IMR-90 (cell line): ENCODE data around the gene SEC16B. TPM values are rescaled to one million over a fixed set of nuclear protein-coding genes. Genes with fewer than 3 reads are reported as not detected.

ENCODE experiments used
- ATAC-seq: fragments of 200-7000 bp; cut with Tn5 transposase; 2 replicates; pipeline ENCODE4 v1.9.1; 2020; ENCODE audit warnings: low read depth, mild to moderate bottlenecking, moderate library complexity
- BruUV-seq: library from RNA; stranded (reverse); fragments of 400-500 nt; replicated peaks from 2 replicates; lab custom pipeline; 2021; lab: Mats Ljungman, UMichigan
- CTCF ChIA-PET: fragments of 300-600 bp; formaldehyde crosslinking; extraction: SDS; loops from one replicate; lab custom pipeline; 2021; ENCODE audit warnings: antibody characterized with exemption; lab: Yijun Ruan, JAX
- POLR2A ChIA-PET: fragments of 300-600 bp; sonication (Branson Sonifier 250); formaldehyde crosslinking; loops from one replicate; lab custom pipeline; 2022; ENCODE audit warnings: antibody characterized with exemption; ENCODE audit not compliant: unreplicated experiment; lab: Charles Lee
- DNase-seq: peaks from one replicate; pipeline ENCODE4 v3.0.0; 2013
- H2AFZ ChIP-seq: replicated peaks from 2 replicates; pipeline ENCODE3; 2013; ENCODE audit warnings: low read length, mild to moderate bottlenecking; ENCODE audit not compliant: poor library complexity
- H2AK5ac ChIP-seq: 2 replicates; pipeline ENCODE4 v1.6.1; 2013; ENCODE audit warnings: low read depth, low read length, inconsistent platforms
- H2AK9ac ChIP-seq: replicated peaks from 2 replicates; pipeline ENCODE3; 2013; ENCODE audit warnings: mild to moderate bottlenecking, low read depth, low read length, moderate library complexity; ENCODE audit not compliant: poor library complexity
- H2BK120ac ChIP-seq: 2 replicates; pipeline ENCODE4 v1.6.1; 2013; ENCODE audit warnings: low read depth, low read length, inconsistent platforms
- H2BK15ac ChIP-seq: 3 replicates; pipeline ENCODE4 v1.6.1; 2013; ENCODE audit warnings: low read depth, low read length, inconsistent platforms
- H2BK20ac ChIP-seq: 2 replicates; pipeline ENCODE4 v1.6.1; 2013; ENCODE audit warnings: low read depth, mild to moderate bottlenecking, inconsistent platforms, low read length, moderate library complexity
- H2BK5ac ChIP-seq: 2 replicates; pipeline ENCODE4 v1.6.1; 2013; ENCODE audit warnings: mild to moderate bottlenecking, low read depth, low read length, inconsistent platforms; ENCODE audit not compliant: poor library complexity, severe bottlenecking
- H3K14ac ChIP-seq: replicated peaks from 2 replicates; pipeline ENCODE4 v1.6.1; 2013; ENCODE audit warnings: low read depth, low read length, inconsistent platforms
- H3K18ac ChIP-seq: 2 replicates; pipeline ENCODE4 v1.6.1; 2013; ENCODE audit warnings: low read depth, low read length, control low read depth
- H3K23ac ChIP-seq: 2 replicates; pipeline ENCODE4 v1.6.1; 2013; ENCODE audit warnings: low read depth, low read length, inconsistent platforms
- H3K27ac ChIP-seq: 2 replicates; pipeline ENCODE4 v1.5.1; 2013; ENCODE audit warnings: mild to moderate bottlenecking, control low read depth, low read length; ENCODE audit not compliant: insufficient read depth
- H3K27me3 ChIP-seq: 2 replicates; pipeline ENCODE4 v1.6.1; 2013; ENCODE audit warnings: low read length; ENCODE audit not compliant: control insufficient read depth, insufficient read depth
- H3K36me3 ChIP-seq: 2 replicates; pipeline ENCODE4 v1.6.1; 2013; ENCODE audit warnings: low read length, mixed read lengths; ENCODE audit not compliant: control insufficient read depth, insufficient read depth
- H3K4ac ChIP-seq: 2 replicates; pipeline ENCODE4 v1.6.1; 2013; ENCODE audit warnings: low read depth, low read length, inconsistent platforms
- H3K4me1 ChIP-seq: 2 replicates; pipeline ENCODE4 v1.6.1; 2013; ENCODE audit warnings: low read length, mixed read lengths; ENCODE audit not compliant: control insufficient read depth, insufficient read depth
- H3K4me2 ChIP-seq: 2 replicates; pipeline ENCODE4 v1.6.1; 2013; ENCODE audit warnings: low read depth, mild to moderate bottlenecking, control low read depth, low read length, moderate library complexity
- H3K4me3 ChIP-seq: 2 replicates; pipeline ENCODE4 v1.5.1; 2013; ENCODE audit warnings: low read depth, mild to moderate bottlenecking, control low read depth, low read length, moderate library complexity; ENCODE audit not compliant: insufficient read depth
- H3K56ac ChIP-seq: 2 replicates; pipeline ENCODE4 v1.6.1; 2013; ENCODE audit warnings: low read length, inconsistent platforms; ENCODE audit not compliant: insufficient read depth; ENCODE audit errors: extremely low read depth
- H3K79me1 ChIP-seq, 2 experiments: 2 replicates each; pipeline ENCODE4 v1.6.1; 2013; ENCODE audit warnings: low read length in 2 of 2, inconsistent platforms in 1 of 2, low read depth in 1 of 2
- H3K9ac ChIP-seq: 2 replicates; pipeline ENCODE4 v1.6.1; 2013; ENCODE audit warnings: low read depth, low read length, control low read depth
- H3K9me1 ChIP-seq: 2 replicates; pipeline ENCODE4 v1.6.1; 2013; ENCODE audit warnings: low read length, inconsistent platforms; ENCODE audit not compliant: insufficient read depth
- H3K9me3 ChIP-seq: 2 replicates; pipeline ENCODE4 v1.6.1; 2013; ENCODE audit warnings: low read length; ENCODE audit not compliant: control insufficient read depth, insufficient read depth
- H4K20me1 ChIP-seq: 2 replicates; pipeline ENCODE4 v1.6.1; 2013; ENCODE audit warnings: low read length, inconsistent platforms; ENCODE audit not compliant: insufficient read depth
- H4K5ac ChIP-seq: 2 replicates; pipeline ENCODE4 v1.6.1; 2013; ENCODE audit warnings: mild to moderate bottlenecking, low read depth, low read length, control low read depth
- H4K8ac ChIP-seq, 2 experiments: 2 replicates each; pipeline ENCODE4 v1.6.1; 2013; ENCODE audit warnings: low read depth in 2 of 2, low read length in 2 of 2, control low read depth in 1 of 2, inconsistent platforms in 1 of 2
- H4K91ac ChIP-seq: 2 replicates; pipeline ENCODE4 v1.6.1; 2013; ENCODE audit warnings: low read depth, low read length, inconsistent platforms; ENCODE audit not compliant: insufficient read depth
- BHLHE40 ChIP-seq: fragments of 150-350 bp; IDR thresholded peaks from 2 replicates; pipeline ENCODE4 v1.6.1; 2016; ENCODE audit warnings: mild to moderate bottlenecking, low read depth, low read length
- CHD1 ChIP-seq: IDR thresholded peaks from 2 replicates; pipeline ENCODE4 v1.6.1; 2012; ENCODE audit warnings: low read depth, low read length, improper control_type of control experiment
- MAZ ChIP-seq: IDR thresholded peaks from 2 replicates; pipeline ENCODE4 v1.6.1; 2012; ENCODE audit warnings: low read depth, mild to moderate bottlenecking, low read length, improper control_type of control experiment, moderate library complexity, borderline replicate concordance
- MXI1 ChIP-seq: IDR thresholded peaks from 2 replicates; pipeline ENCODE4 v1.6.1; 2012; ENCODE audit warnings: low read depth, mild to moderate bottlenecking, low read length, moderate library complexity, borderline replicate concordance
- POLR2A ChIP-seq: IDR thresholded peaks from 2 replicates; pipeline ENCODE4 v1.6.1; 2012; ENCODE audit warnings: mild to moderate bottlenecking, low read depth, low read length
- RFX5 ChIP-seq: IDR thresholded peaks from 2 replicates; pipeline ENCODE4 v1.8.0; 2012; ENCODE audit warnings: low read depth, mild to moderate bottlenecking, low read length, moderate library complexity
- SMC3 ChIP-seq: fragments of 150-350 bp; IDR thresholded peaks from 2 replicates; pipeline ENCODE4 v1.6.1; 2016; ENCODE audit warnings: low read depth, mild to moderate bottlenecking, antibody characterized with exemption, low read length, moderate library complexity
- WGBS, 2 experiments: methylation state at CpG; one replicate each; pipeline versions ENCODE4 v1.1.5 to v1.1.7; 2013; ENCODE audit warnings: missing lambda C conversion rate in 2 of 2; ENCODE audit not compliant: insufficient read length in 1 of 2; ENCODE audit errors: extremely low coverage in 2 of 2; 5-methylcytosine and 5-hydroxymethylcytosine counted together
- dilution Hi-C: fragments of 300-500 bp; cut with HindIII; formaldehyde crosslinking; loops from one replicate; pipeline ENCODE4 v1.14.3; 2018; ENCODE audit warnings: low sequenced_read_pairs; ENCODE audit not compliant: unreplicated experiment
- in situ Hi-C: fragments of 300-500 bp; cut with MboI; formaldehyde crosslinking; loops from 3 replicates; pipeline ENCODE4 v1.14.3; 2019; ENCODE audit warnings: low sequenced_read_pairs, inconsistent platforms, mixed read lengths
- intact Hi-C: fragments of 100-400 bp; cut with micrococcal nuclease; formaldehyde crosslinking; loops from 2 replicates; pipeline ENCODE4 v1.10.0; 2022
- polyA plus RNA-seq, 3 experiments: library from polyadenylated mRNA; depleted of rRNA; stranded (reverse); fragments of >200 nt; gene quantifications; 2 replicates each; pipeline ENCODE4 v1.2.3, GENCODE V29; 2012; ENCODE audit warnings: low replicate concordance in 1 of 3
- total RNA-seq: library from RNA; depleted of rRNA; stranded (reverse); fragments of >200 nt; gene quantifications from 2 replicates; pipeline ENCODE4 v1.2.3, GENCODE V29; 2012
- TF ChIP-seq, protein P1 (sequence below): fragments of 150-350 bp; IDR thresholded peaks from 2 replicates; pipeline ENCODE4 v1.6.1; 2016; ENCODE audit warnings: low read depth, mild to moderate bottlenecking, low read length, moderate library complexity, borderline replicate concordance
- TF ChIP-seq, protein P2 (sequence below): conservative IDR thresholded peaks from 2 replicates; pipeline ENCODE4 v1.5.1; 2012; ENCODE audit warnings: mild to moderate bottlenecking, low read depth, low read length, improper control_type of control experiment
- TF ChIP-seq, protein P3 (sequence below): fragments of 150-350 bp; IDR thresholded peaks from 2 replicates; pipeline ENCODE4 v1.6.1; 2017; ENCODE audit warnings: mild to moderate bottlenecking, antibody characterized with exemption, low read length, low read depth

SEC16B gene
- total and polyA plus RNA-seq, 2 of the 4 experiments (the other 2 are of a cell fraction) = 4.3 TPM

DNA sequence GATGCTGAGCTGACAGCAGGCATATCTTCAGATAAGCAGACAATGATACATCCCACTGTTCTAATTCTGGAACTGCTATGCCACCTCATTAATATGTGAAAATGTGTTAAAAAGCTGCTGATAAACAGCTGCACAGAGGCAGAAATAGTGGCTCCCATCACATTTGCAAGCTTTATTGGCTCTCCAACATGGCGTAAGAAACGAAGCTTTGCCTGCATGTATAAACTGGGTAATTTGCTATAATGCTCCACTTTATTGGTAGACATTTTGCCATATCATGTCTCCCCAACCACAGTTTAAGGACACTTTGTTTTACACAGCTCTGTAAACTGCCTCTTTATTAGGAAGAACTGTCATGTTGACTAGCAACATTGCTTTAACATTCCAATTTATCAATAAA is 49.8 kb downstream of the SEC16B start:
- H4K5ac ChIP-seq = no peak overlapping the region
- no peak overlapping the region for H3K4me2 ChIP-seq
- no TSS peak for BruUV-seq
- no peak overlapping the region for H4K8ac ChIP-seq
- H2AK9ac ChIP-seq = no peak overlapping the region
- ChIA-PET POLR2A (no interaction called here), CTCF (interaction anchor here (1.1 to 1.2 kb wide), 2 partner anchors 14 to 26 kb away, joined by 3 read pairs; no protein-coding TSS in a partner anchor)
- H2BK120ac ChIP-seq = no peak overlapping the region
- no peaks in the 10 kb centered on the region for H3K36me3 ChIP-seq
- no peak overlapping the region for H4K91ac ChIP-seq
- no peak for ATAC-seq
- dilution Hi-C loops (no loop called here), in situ Hi-C loops (no loop called here), intact Hi-C loops (no loop called here)
- H3K56ac ChIP-seq = no peak overlapping the region
- no peak overlapping the region for H3K14ac ChIP-seq
- WGBS, 2 experiments = no CpG with 5 or more reads among the region's 2 CpGs
- H2BK20ac ChIP-seq = no peak overlapping the region
- no peak overlapping the region for H3K27ac ChIP-seq
- no peak for DNase-seq
- H4K20me1 ChIP-seq = no peaks in the 10 kb centered on the region
- no peaks in the 10 kb centered on the region; the same call in 1 of the 2 replicates for H3K9me1 ChIP-seq
- no peak overlapping the region for H2BK15ac ChIP-seq
- H2AK5ac ChIP-seq = no peak overlapping the region
- no peak overlapping the region for H3K4me3 ChIP-seq
- H3K79me1 ChIP-seq = no peaks in the 10 kb centered on the region
- no peak overlapping the region for H2AFZ ChIP-seq
- no peak overlapping the region for H3K9ac ChIP-seq
- H3K18ac ChIP-seq = no peak overlapping the region
- H2BK5ac ChIP-seq = no peak overlapping the region
- 0 out of 2 replicates have a peak, but pooled peaks cover 5% of the 10 kb centered on the region for H3K4me1 ChIP-seq
- no peaks in the 10 kb centered on the region for H3K27me3 ChIP-seq
- H3K9me3 ChIP-seq = no peaks in the 10 kb centered on the region
- no peak overlapping the region for H3K4ac ChIP-seq
- H3K23ac ChIP-seq = no peak overlapping the region
- TF ChIP-seq RFX5 = no peak
- TF ChIP-seq POLR2A = no peak
- TF ChIP-seq, protein P1, sequence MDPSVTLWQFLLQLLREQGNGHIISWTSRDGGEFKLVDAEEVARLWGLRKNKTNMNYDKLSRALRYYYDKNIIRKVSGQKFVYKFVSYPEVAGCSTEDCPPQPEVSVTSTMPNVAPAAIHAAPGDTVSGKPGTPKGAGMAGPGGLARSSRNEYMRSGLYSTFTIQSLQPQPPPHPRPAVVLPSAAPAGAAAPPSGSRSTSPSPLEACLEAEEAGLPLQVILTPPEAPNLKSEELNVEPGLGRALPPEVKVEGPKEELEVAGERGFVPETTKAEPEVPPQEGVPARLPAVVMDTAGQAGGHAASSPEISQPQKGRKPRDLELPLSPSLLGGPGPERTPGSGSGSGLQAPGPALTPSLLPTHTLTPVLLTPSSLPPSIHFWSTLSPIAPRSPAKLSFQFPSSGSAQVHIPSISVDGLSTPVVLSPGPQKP = no peak
- TF ChIP-seq MAZ = no peak
- no peak for TF ChIP-seq MXI1
- no peak for TF ChIP-seq BHLHE40
- TF ChIP-seq SMC3 = no peak
- TF ChIP-seq CHD1 = no peak
- TF ChIP-seq, protein P2, sequence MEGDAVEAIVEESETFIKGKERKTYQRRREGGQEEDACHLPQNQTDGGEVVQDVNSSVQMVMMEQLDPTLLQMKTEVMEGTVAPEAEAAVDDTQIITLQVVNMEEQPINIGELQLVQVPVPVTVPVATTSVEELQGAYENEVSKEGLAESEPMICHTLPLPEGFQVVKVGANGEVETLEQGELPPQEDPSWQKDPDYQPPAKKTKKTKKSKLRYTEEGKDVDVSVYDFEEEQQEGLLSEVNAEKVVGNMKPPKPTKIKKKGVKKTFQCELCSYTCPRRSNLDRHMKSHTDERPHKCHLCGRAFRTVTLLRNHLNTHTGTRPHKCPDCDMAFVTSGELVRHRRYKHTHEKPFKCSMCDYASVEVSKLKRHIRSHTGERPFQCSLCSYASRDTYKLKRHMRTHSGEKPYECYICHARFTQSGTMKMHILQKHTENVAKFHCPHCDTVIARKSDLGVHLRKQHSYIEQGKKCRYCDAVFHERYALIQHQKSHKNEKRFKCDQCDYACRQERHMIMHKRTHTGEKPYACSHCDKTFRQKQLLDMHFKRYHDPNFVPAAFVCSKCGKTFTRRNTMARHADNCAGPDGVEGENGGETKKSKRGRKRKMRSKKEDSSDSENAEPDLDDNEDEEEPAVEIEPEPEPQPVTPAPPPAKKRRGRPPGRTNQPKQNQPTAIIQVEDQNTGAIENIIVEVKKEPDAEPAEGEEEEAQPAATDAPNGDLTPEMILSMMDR = no peak
- TF ChIP-seq, protein P3, sequence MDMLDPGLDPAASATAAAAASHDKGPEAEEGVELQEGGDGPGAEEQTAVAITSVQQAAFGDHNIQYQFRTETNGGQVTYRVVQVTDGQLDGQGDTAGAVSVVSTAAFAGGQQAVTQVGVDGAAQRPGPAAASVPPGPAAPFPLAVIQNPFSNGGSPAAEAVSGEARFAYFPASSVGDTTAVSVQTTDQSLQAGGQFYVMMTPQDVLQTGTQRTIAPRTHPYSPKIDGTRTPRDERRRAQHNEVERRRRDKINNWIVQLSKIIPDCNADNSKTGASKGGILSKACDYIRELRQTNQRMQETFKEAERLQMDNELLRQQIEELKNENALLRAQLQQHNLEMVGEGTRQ = no peak
